ENCODE results near the gene ACY1.
A peak's percentile ranks its signal among the peaks of the same experiment; 100 is the strongest.

Gene ACY1

DNA sequence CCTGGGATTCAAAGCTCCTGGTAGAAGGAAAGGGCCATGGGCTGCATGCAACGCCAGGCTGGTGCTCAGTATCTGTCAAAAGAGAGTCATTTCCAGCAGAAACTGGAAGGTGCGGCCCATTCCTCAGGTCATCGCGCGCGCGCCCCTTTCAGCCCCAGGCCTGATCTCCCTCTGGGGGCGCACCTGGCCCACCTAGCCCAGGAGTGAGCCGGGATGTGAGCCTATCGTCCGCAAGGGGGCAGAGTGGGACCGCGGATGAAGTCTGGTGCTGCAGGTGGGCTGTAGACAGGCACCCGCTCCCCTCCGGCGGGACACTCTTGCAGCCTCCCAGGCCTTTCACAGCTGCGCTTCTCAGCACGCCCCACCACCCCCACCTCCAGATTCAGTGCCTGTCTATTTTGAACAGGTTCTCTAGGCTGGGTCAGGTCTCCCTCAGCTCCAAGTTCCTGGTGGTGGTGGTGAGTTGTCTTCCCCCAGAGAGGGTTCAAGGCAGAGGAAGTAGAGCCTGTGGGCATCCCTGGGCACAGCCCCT lies 18.2 kb downstream of the ACY1 start:
- no peaks in the 10 kb centered on the region for H3K79me2 ChIP-seq (ENCODE audit: control insufficient read depth, low read length)
- H3K9me2 ChIP-seq (replicated peaks; ENCODE audit: control insufficient read depth, low read length): no peaks in the 10 kb centered on the region
- H3F3A ChIP-seq (ENCODE audit: control insufficient read depth, insufficient read depth): no peaks in the 10 kb centered on the region
- no peak overlapping the region for H3K4me3 ChIP-seq (ENCODE audit: low read length)
- peak overlapping the region; percentile 28; the same call in 1 of the 2 replicates for H3K4me2 ChIP-seq (ENCODE audit: low read length)
- H4K20me1 ChIP-seq (ENCODE audit: control insufficient read depth, insufficient read depth, low read depth, low read length): no peaks in the 10 kb centered on the region
- TF ChIP-seq, protein P1, sequence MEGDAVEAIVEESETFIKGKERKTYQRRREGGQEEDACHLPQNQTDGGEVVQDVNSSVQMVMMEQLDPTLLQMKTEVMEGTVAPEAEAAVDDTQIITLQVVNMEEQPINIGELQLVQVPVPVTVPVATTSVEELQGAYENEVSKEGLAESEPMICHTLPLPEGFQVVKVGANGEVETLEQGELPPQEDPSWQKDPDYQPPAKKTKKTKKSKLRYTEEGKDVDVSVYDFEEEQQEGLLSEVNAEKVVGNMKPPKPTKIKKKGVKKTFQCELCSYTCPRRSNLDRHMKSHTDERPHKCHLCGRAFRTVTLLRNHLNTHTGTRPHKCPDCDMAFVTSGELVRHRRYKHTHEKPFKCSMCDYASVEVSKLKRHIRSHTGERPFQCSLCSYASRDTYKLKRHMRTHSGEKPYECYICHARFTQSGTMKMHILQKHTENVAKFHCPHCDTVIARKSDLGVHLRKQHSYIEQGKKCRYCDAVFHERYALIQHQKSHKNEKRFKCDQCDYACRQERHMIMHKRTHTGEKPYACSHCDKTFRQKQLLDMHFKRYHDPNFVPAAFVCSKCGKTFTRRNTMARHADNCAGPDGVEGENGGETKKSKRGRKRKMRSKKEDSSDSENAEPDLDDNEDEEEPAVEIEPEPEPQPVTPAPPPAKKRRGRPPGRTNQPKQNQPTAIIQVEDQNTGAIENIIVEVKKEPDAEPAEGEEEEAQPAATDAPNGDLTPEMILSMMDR (IDR thresholded peaks at IDR 0.05; ENCODE audit: low read depth, low read length, poor library complexity, severe bottlenecking): peak; percentile 99
- TF ChIP-seq EZH2phosphoT487 (IDR thresholded peaks at IDR 0.05; ENCODE audit: borderline replicate concordance, low read length): no peak
- no peaks in the 10 kb centered on the region for H3K36me3 ChIP-seq (ENCODE audit: control insufficient read depth, low read length)
- H3K27me3 ChIP-seq (ENCODE audit: control insufficient read depth, low read length): peaks cover 14% of the 10 kb centered on the region
- H3K9me3 ChIP-seq (ENCODE audit: control insufficient read depth, insufficient read depth, low read length): no peaks in the 10 kb centered on the region
- H3K27ac ChIP-seq (ENCODE audit: low read depth, low read length): no peak overlapping the region
- peaks cover 10% of the 10 kb centered on the region for H3K4me1 ChIP-seq (ENCODE audit: control insufficient read depth, low read length)

DNA sequence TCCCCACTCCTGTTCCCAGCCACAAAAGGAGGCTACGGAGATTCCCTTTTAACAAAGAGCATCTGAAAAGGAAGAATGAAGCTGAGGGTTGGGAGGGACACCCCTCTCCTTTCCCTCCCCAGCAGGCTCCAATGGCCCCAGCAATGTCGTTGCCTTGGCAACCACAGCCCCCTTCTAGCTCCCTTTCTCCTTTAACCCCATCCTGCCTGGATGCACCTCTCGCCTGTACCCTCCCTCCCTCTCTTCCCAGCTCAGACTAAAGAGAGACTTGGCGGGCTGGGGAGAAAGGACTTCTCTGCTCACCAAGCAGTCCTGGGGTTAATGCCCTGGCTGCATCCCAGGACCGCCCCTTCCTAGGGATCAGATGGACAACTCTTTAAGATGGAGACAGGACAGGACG lies 19.4 kb downstream of the ACY1 start:
- H4K20me1 ChIP-seq (ENCODE audit: control insufficient read depth, insufficient read depth, low read depth, low read length): no peaks in the 10 kb centered on the region
- H3K4me2 ChIP-seq (ENCODE audit: low read length): no peak overlapping the region
- H3K9me2 ChIP-seq (replicated peaks; ENCODE audit: control insufficient read depth, low read length): no peaks in the 10 kb centered on the region
- no peak overlapping the region for H3K27ac ChIP-seq (ENCODE audit: low read depth, low read length)
- no peaks in the 10 kb centered on the region for H3K9me3 ChIP-seq (ENCODE audit: control insufficient read depth, insufficient read depth, low read length)
- no peak overlapping the region for H3K4me3 ChIP-seq (ENCODE audit: low read length)
- no peaks in the 10 kb centered on the region for H3K79me2 ChIP-seq (ENCODE audit: control insufficient read depth, low read length)
- TF ChIP-seq, protein P1 (IDR thresholded peaks at IDR 0.05; ENCODE audit: low read depth, low read length, poor library complexity, severe bottlenecking): no peak
- no peak for TF ChIP-seq EZH2phosphoT487 (IDR thresholded peaks at IDR 0.05; ENCODE audit: borderline replicate concordance, low read length)
- H3K36me3 ChIP-seq (ENCODE audit: control insufficient read depth, low read length): no peaks in the 10 kb centered on the region
- peaks cover 17% of the 10 kb centered on the region for H3K27me3 ChIP-seq (ENCODE audit: control insufficient read depth, low read length)
- H3F3A ChIP-seq (ENCODE audit: control insufficient read depth, insufficient read depth): no peaks in the 10 kb centered on the region
- peaks cover 10% of the 10 kb centered on the region for H3K4me1 ChIP-seq (ENCODE audit: control insufficient read depth, low read length)

DNA sequence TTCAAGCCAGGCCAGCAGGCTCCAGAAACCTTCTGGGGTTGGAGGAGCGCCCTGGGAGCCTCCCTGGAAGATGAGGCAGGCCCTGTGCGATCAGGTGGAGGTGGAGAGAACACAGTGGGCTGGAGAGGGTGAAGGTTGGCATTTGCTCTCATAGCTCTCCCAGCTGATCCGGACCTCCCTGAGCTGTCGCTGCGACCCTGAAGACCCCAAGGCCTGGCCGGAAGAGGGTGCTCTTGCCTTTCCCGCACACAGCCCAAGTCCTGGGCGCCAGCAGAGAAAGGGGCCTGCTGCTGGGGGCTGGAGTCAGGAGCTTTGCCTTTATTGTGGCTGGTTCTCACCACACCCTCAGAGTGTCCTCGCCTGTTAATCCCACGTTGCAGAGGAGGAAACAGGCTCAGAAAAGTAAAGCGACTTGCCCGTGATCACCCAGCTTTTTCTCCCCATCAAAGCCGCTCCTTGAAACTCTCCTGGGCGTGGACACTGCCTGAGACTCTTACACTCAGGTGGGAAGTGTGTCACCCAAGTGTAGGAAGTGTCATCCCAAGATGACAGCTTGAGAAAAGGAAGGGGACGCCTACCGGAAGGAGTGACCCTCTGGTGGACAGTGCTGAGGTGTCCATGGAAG lies 20.9 kb downstream of the ACY1 start:
- no peaks in the 10 kb centered on the region for H3K9me2 ChIP-seq (replicated peaks; ENCODE audit: control insufficient read depth, low read length)
- H3F3A ChIP-seq (ENCODE audit: control insufficient read depth, insufficient read depth): no peaks in the 10 kb centered on the region
- H3K9me3 ChIP-seq (ENCODE audit: control insufficient read depth, insufficient read depth, low read length): no peaks in the 10 kb centered on the region
- peaks cover 10% of the 10 kb centered on the region for H3K4me1 ChIP-seq (ENCODE audit: control insufficient read depth, low read length)
- H3K79me2 ChIP-seq (ENCODE audit: control insufficient read depth, low read length): no peaks in the 10 kb centered on the region
- peaks cover 13% of the 10 kb centered on the region for H3K27me3 ChIP-seq (ENCODE audit: control insufficient read depth, low read length)
- H3K4me2 ChIP-seq (ENCODE audit: low read length): no peak overlapping the region
- TF ChIP-seq, protein P1 (IDR thresholded peaks at IDR 0.05; ENCODE audit: low read depth, low read length, poor library complexity, severe bottlenecking): no peak
- no peak for TF ChIP-seq EZH2phosphoT487 (IDR thresholded peaks at IDR 0.05; ENCODE audit: borderline replicate concordance, low read length)
- H3K36me3 ChIP-seq (ENCODE audit: control insufficient read depth, low read length): no peaks in the 10 kb centered on the region
- no peak overlapping the region for H3K4me3 ChIP-seq (ENCODE audit: low read length)
- H3K27ac ChIP-seq (ENCODE audit: low read depth, low read length): no peak overlapping the region
- H4K20me1 ChIP-seq (ENCODE audit: control insufficient read depth, insufficient read depth, low read depth, low read length): no peaks in the 10 kb centered on the region
